HepG2 (cell line): ENCODE results near the gene TOMM22. TPM values are rescaled to one million over a fixed set of nuclear protein-coding genes. Genes with fewer than 3 reads are reported as not detected.

Source experiments
- ATAC-seq: fragments of 200-7000 bp; cut with Tn5 transposase; 3 replicates; pipeline ENCODE4 v1.9.1; 2020; ENCODE audit warnings: mild to moderate bottlenecking, moderate library complexity
- BruUV-seq: library from RNA; stranded (reverse); fragments of 400-500 nt; replicated peaks from 2 replicates; lab custom pipeline; 2021; lab: Mats Ljungman, UMichigan
- CTCF ChIA-PET: fragments of 300-600 bp; formaldehyde crosslinking; extraction: SDS; loops from one replicate; lab custom pipeline; 2021; ENCODE audit warnings: low total read pairs, inconsistent platforms, low intra/inter-chr PET ratio; lab: Yijun Ruan, JAX
- POLR2A ChIA-PET: fragments of 350-600 bp; sonication (Branson Sonifier 250); formaldehyde crosslinking; loops from one replicate; lab custom pipeline; 2020; ENCODE audit warnings: antibody characterized with exemption, inconsistent platforms; lab: Yijun Ruan, JAX
- DNase-seq: peaks from one replicate; pipeline ENCODE4 v3.0.0-alpha.2; 2015; ENCODE audit warnings: low spot score
- FAIRE-seq: peaks from 3 replicates; lab custom pipeline; 2011; peaks lifted over from hg19 to GRCh38; lab: Jason Lieb, UNC
- H2AFZ ChIP-seq: one replicate; pipeline ENCODE4 v1.6.1; 2011; ENCODE audit warnings: low read length, inconsistent platforms
- H3K27ac ChIP-seq: fragments of 300-600 bp; 3 replicates; pipeline ENCODE4 v1.8.0; 2011; ENCODE audit warnings: mixed run types, mild to moderate bottlenecking, mixed read lengths, low read length, inconsistent platforms; ENCODE audit not compliant: insufficient read depth; ENCODE audit errors: extremely low read length
- H3K27me3 ChIP-seq, 2 experiments: fragments of 200-600 bp in 1 of 2; 2 replicates in 1 of 2; 3 replicates in 1 of 2; pipeline versions ENCODE4 v1.6.0 to v1.8.0; 2011; ENCODE audit warnings: low read length in 2 of 2, mild to moderate bottlenecking in 2 of 2, moderate library complexity in 2 of 2, inconsistent platforms in 1 of 2; ENCODE audit not compliant: insufficient read depth in 2 of 2, control insufficient read depth in 1 of 2
- H3K36me3 ChIP-seq, 2 experiments: fragments of 200-600 bp in 1 of 2; replicated peaks in 1 of 2; 2 replicates in 1 of 2; 3 replicates in 1 of 2; pipeline versions ENCODE4 v1.5.1 to v1.8.0; 2011; ENCODE audit warnings: low read length in 2 of 2, inconsistent platforms in 1 of 2; ENCODE audit not compliant: insufficient read depth in 2 of 2, control insufficient read depth in 1 of 2
- H3K4me1 ChIP-seq: 2 replicates; pipeline ENCODE4 v1.5.1; 2012; ENCODE audit warnings: low read length, inconsistent platforms; ENCODE audit not compliant: insufficient read depth
- H3K4me2 ChIP-seq: 2 replicates; pipeline ENCODE4 v1.6.0; 2011; ENCODE audit warnings: low read depth, low read length, inconsistent platforms
- H3K4me3 ChIP-seq, 3 experiments: fragments of 200-600 bp in 1 of 3; sonication (generic), shearing (Covaris generic) in 1 of 3; replicated peaks in 1 of 3; 2 replicates each; pipeline ENCODE4 v1.5.1; 2011 to 2016; ENCODE audit warnings: low read length in 3 of 3, inconsistent platforms in 2 of 3, low read depth in 2 of 3, mild to moderate bottlenecking in 2 of 3, control low read depth in 1 of 3, mixed read lengths in 1 of 3; ENCODE audit not compliant: insufficient read depth in 1 of 3
- H3K79me2 ChIP-seq: one replicate; pipeline ENCODE4 v1.6.1; 2011; ENCODE audit warnings: low read length, inconsistent platforms; ENCODE audit not compliant: insufficient read depth
- H3K9ac ChIP-seq: 2 replicates; pipeline ENCODE4 v1.6.0; 2011; ENCODE audit warnings: mild to moderate bottlenecking, low read depth, low read length, inconsistent platforms; ENCODE audit not compliant: insufficient read depth
- H3K9me3 ChIP-seq: 2 replicates; pipeline ENCODE4 v1.5.1; 2012; ENCODE audit warnings: mild to moderate bottlenecking, low read length
- H4K20me1 ChIP-seq: 2 replicates; pipeline ENCODE4 v1.6.0; 2011; ENCODE audit warnings: inconsistent platforms, mild to moderate bottlenecking, low read length, moderate library complexity; ENCODE audit not compliant: insufficient read depth
- CAMTA2 ChIP-seq: sonication (generic); formaldehyde crosslinking; IDR thresholded peaks from 2 replicates; pipeline ENCODE4 v1.4.0; 2020; ENCODE audit warnings: mild to moderate bottlenecking, missing genetic modification reagents, borderline replicate concordance
- CC2D1A ChIP-seq: sonication (generic); formaldehyde crosslinking; IDR thresholded peaks from 2 replicates; pipeline ENCODE4 v1.8.1; 2023; ENCODE audit warnings: mild to moderate bottlenecking, missing genetic modification reagents
- EHMT2 ChIP-seq: fragments of 200-600 bp; sonication (generic); IDR thresholded peaks from 2 replicates; pipeline ENCODE4 v1.7.0; 2017; ENCODE audit warnings: antibody characterized with exemption, low read depth, low read length, borderline replicate concordance
- GATAD1 ChIP-seq: IDR thresholded peaks from 2 replicates; pipeline ENCODE4 v1.6.1; 2016; ENCODE audit warnings: missing genetic modification reagents, missing compliant biosample characterization
- HNRNPK ChIP-seq: fragments of 200-400 bp; formaldehyde crosslinking; IDR thresholded peaks from 2 replicates; pipeline ENCODE4 v1.6.1; 2018; ENCODE audit warnings: low read length, low read depth, moderate library complexity, mild to moderate bottlenecking; ENCODE audit not compliant: poor library complexity, severe bottlenecking
- RFX5 ChIP-seq: IDR thresholded peaks from 2 replicates; pipeline ENCODE4 v1.6.1; 2011; ENCODE audit warnings: low read depth, low read length, improper control_type of control experiment
- ZBTB14 ChIP-seq: sonication (generic); formaldehyde crosslinking; IDR thresholded peaks from 2 replicates; pipeline ENCODE4 v1.4.0; 2020; ENCODE audit warnings: missing genetic modification reagents
- ZBTB42 ChIP-seq: sonication (generic); formaldehyde crosslinking; IDR thresholded peaks from 2 replicates; pipeline ENCODE4 v1.5.0; 2020; ENCODE audit warnings: mild to moderate bottlenecking, missing genetic modification reagents
- ZNF121 ChIP-seq: sonication (generic); formaldehyde crosslinking; IDR thresholded peaks from 2 replicates; pipeline ENCODE4 v1.5.0; 2020; ENCODE audit warnings: mild to moderate bottlenecking, missing genetic modification reagents
- ZNF180 ChIP-seq: sonication (generic); formaldehyde crosslinking; IDR thresholded peaks from 2 replicates; pipeline ENCODE4 v1.4.0; 2020; ENCODE audit warnings: low read depth, missing genetic modification reagents, borderline replicate concordance
- ZNF704 ChIP-seq: sonication (generic); formaldehyde crosslinking; IDR thresholded peaks from 2 replicates; pipeline ENCODE4 v1.8.1; 2023; ENCODE audit warnings: mild to moderate bottlenecking, inconsistent platforms, moderate library complexity, missing genetic modification reagents, borderline replicate concordance
- ZNF766 ChIP-seq: sonication (generic); formaldehyde crosslinking; IDR thresholded peaks from 2 replicates; pipeline ENCODE4 v1.5.0; 2020; ENCODE audit warnings: missing genetic modification reagents, borderline replicate concordance
- ZNF768 ChIP-seq: sonication (generic); formaldehyde crosslinking; IDR thresholded peaks from 2 replicates; pipeline ENCODE4 v1.4.0; 2020; ENCODE audit warnings: missing genetic modification reagents
- ZNF773 ChIP-seq: sonication (generic); formaldehyde crosslinking; IDR thresholded peaks from 2 replicates; pipeline ENCODE4 v1.4.0; 2020; ENCODE audit warnings: missing genetic modification reagents, borderline replicate concordance
- ZSCAN30 ChIP-seq: sonication (generic); formaldehyde crosslinking; IDR thresholded peaks from 2 replicates; pipeline ENCODE4 v1.5.0; 2020; ENCODE audit warnings: mild to moderate bottlenecking, missing genetic modification reagents
- WGBS: methylation state at CpG from one replicate; pipeline ENCODE4 v1.1.6; 2017; ENCODE audit warnings: low lambda C conversion rate; 5-methylcytosine and 5-hydroxymethylcytosine counted together
- in situ Hi-C: cut with HindIII; loops from 2 replicates; pipeline ENCODE4 v1.10.0; 2017; ENCODE audit warnings: low pct_unique_long_range_greater_than_20kb; ENCODE audit not compliant: extremely low pct_ligation_motif_present
- intact Hi-C: fragments of 100-400 bp; cut with micrococcal nuclease; formaldehyde crosslinking; loops from one replicate; pipeline ENCODE4 v1.10.0; 2022; ENCODE audit not compliant: unreplicated experiment
- polyA plus RNA-seq, 8 experiments: library from polyadenylated mRNA; depleted of rRNA in 3 of 8; stranded (reverse) in 7 of 8; unstranded in 1 of 8; fragments of >200 nt; fragmentation: Illumina TruSeq in 4 of 8; extraction: Trizol in 4 of 8; gene quantifications; 2 replicates each; pipeline versions ENCODE4 v1.2.1 to v1.2.3, GENCODE V29; 2011 to 2016; ENCODE audit warnings: low read depth in 4 of 8, missing spikeins in 1 of 8, mixed read lengths in 1 of 8; ENCODE audit not compliant: insufficient read depth in 1 of 8
- total RNA-seq, 5 experiments: library from RNA; depleted of rRNA; stranded (reverse); fragments of >200 nt; fragmentation: Illumina TruSeq; extraction: Trizol; gene quantifications; 2 replicates each; pipeline ENCODE4 v1.2.3, GENCODE V29; 2016; ENCODE audit warnings: low read depth in 1 of 5
- TF ChIP-seq, protein P1 (sequence below): sonication (generic); formaldehyde crosslinking; IDR thresholded peaks from 2 replicates; pipeline ENCODE4 v1.8.0; 2022; ENCODE audit warnings: missing genetic modification reagents, mild to moderate bottlenecking, moderate library complexity, borderline replicate concordance
- TF ChIP-seq, protein P2 (sequence below): sonication (generic); formaldehyde crosslinking; IDR thresholded peaks from 2 replicates; pipeline ENCODE4 v1.5.1; 2020; ENCODE audit warnings: missing genetic modification reagents, mild to moderate bottlenecking, borderline replicate concordance

Gene TOMM22
- total and polyA plus RNA-seq, 2 of the 13 experiments (the other 11 are each of a cell fraction or from before 2014, with no cell fraction given): 46.9 to 118 TPM

- peaks cover 33 to 80% of the 10 kb centered on the region in 2 experiments for H3K36me3 ChIP-seq
These were observed 39.8 kb downstream of the TOMM22 start for GRCh38 chr22:38721551-38721950.

More at GRCh38 chr22:38721551-38721950, 39.8 kb downstream of the TOMM22 start:
- H3K9ac ChIP-seq: no peak overlapping the region
- no peaks in the 10 kb centered on the region for H3K79me2 ChIP-seq
- no TSS peak for BruUV-seq
- H3K4me3 ChIP-seq: no peak overlapping the region
- no peak for DNase-seq
- no peak for TF ChIP-seq CAMTA2 (CRISPR knock-in tag)
- no peak for TF ChIP-seq CC2D1A
- TF ChIP-seq ZNF773: no peak
- TF ChIP-seq ZNF766 (CRISPR knock-in tag): no peak
- TF ChIP-seq ZBTB14 (CRISPR knock-in tag): no peak
- no peak for TF ChIP-seq EHMT2
- no peak for TF ChIP-seq ZNF180 (CRISPR knock-in tag)
- TF ChIP-seq GATAD1 (CRISPR knock-in tag): no peak
- no peak for TF ChIP-seq ZNF704 (CRISPR knock-in tag)
- no peak for TF ChIP-seq RFX5
- no peak for TF ChIP-seq ZNF121 (CRISPR knock-in tag)
- TF ChIP-seq, protein P1, sequence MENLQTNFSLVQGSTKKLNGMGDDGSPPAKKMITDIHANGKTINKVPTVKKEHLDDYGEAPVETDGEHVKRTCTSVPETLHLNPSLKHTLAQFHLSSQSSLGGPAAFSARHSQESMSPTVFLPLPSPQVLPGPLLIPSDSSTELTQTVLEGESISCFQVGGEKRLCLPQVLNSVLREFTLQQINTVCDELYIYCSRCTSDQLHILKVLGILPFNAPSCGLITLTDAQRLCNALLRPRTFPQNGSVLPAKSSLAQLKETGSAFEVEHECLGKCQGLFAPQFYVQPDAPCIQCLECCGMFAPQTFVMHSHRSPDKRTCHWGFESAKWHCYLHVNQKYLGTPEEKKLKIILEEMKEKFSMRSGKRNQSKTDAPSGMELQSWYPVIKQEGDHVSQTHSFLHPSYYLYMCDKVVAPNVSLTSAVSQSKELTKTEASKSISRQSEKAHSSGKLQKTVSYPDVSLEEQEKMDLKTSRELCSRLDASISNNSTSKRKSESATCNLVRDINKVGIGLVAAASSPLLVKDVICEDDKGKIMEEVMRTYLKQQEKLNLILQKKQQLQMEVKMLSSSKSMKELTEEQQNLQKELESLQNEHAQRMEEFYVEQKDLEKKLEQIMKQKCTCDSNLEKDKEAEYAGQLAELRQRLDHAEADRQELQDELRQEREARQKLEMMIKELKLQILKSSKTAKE (CRISPR knock-in tag): no peak
- no peak for TF ChIP-seq ZBTB42 (CRISPR knock-in tag)
- TF ChIP-seq ZNF768: no peak
- TF ChIP-seq ZSCAN30: no peak
- TF ChIP-seq, protein P2, sequence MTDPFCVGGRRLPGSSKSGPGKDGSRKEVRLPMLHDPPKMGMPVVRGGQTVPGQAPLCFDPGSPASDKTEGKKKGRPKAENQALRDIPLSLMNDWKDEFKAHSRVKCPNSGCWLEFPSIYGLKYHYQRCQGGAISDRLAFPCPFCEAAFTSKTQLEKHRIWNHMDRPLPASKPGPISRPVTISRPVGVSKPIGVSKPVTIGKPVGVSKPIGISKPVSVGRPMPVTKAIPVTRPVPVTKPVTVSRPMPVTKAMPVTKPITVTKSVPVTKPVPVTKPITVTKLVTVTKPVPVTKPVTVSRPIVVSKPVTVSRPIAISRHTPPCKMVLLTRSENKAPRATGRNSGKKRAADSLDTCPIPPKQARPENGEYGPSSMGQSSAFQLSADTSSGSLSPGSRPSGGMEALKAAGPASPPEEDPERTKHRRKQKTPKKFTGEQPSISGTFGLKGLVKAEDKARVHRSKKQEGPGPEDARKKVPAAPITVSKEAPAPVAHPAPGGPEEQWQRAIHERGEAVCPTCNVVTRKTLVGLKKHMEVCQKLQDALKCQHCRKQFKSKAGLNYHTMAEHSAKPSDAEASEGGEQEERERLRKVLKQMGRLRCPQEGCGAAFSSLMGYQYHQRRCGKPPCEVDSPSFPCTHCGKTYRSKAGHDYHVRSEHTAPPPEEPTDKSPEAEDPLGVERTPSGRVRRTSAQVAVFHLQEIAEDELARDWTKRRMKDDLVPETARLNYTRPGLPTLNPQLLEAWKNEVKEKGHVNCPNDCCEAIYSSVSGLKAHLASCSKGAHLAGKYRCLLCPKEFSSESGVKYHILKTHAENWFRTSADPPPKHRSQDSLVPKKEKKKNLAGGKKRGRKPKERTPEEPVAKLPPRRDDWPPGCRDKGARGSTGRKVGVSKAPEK (CRISPR knock-in tag): no peak
- TF ChIP-seq HNRNPK: no peak
- TF ChIP-seq, all 625 proteins: peak for 0
- intact Hi-C loops: no loop called here
- in situ Hi-C loops: no loop called here
- ChIA-PET CTCF (no interaction called here), POLR2A (no interaction called here)
- Histone ChIP-seq H4K20me1 (peaks cover 7% of the 10 kb centered on the region), H3K4me2 (no peak overlapping the region), H3K27ac (no peak overlapping the region), H2AFZ (no peak overlapping the region), H3K4me1 (no peaks in the 10 kb centered on the region), H3K27me3 (no peaks in the 10 kb centered on the region), H3K9me3 (no peaks in the 10 kb centered on the region)
- ATAC-seq (no peak), FAIRE-seq (no peak)
- WGBS: 94% methylated on average over 7 of the region's 7 CpGs
